GM12878 (cell line): ENCODE results near the gene SLC39A8.

Source experiments
- ASH2L ChIP-seq: fragments of 300-600, 200-600 bp; sonication (generic); IDR thresholded peaks from 2 replicates; pipeline ENCODE4 v1.6.1; 2017; ENCODE audit warnings: low read depth, mild to moderate bottlenecking, borderline replicate concordance
- BHLHE40 ChIP-seq, 2 experiments: fragments of 450-650 bp in 1 of 2; IDR thresholded peaks; 2 replicates each; pipeline ENCODE4 v1.6.1; 2011 to 2017; ENCODE audit warnings: low read depth in 2 of 2, borderline replicate concordance in 1 of 2, improper control_type of control experiment in 1 of 2, low read length in 1 of 2, mild to moderate bottlenecking in 1 of 2
- EP300 ChIP-seq, 2 experiments: fragments of 150-350 bp in 1 of 2; IDR thresholded peaks; 2 replicates each; pipeline ENCODE4 v1.6.1; 2011 to 2012; ENCODE audit warnings: low read depth in 2 of 2, low read length in 2 of 2, borderline replicate concordance in 1 of 2, improper control_type of control experiment in 1 of 2, inconsistent platforms in 1 of 2; ENCODE audit not compliant: control insufficient read depth in 1 of 2
- EZH2 ChIP-seq: IDR thresholded peaks from 2 replicates; pipeline ENCODE4 v1.6.1; 2012; ENCODE audit warnings: low read depth, mild to moderate bottlenecking, control low read depth, inconsistent platforms, low read length, borderline replicate concordance; ENCODE audit not compliant: control insufficient read depth
- NFIC ChIP-seq: IDR thresholded peaks from 2 replicates; pipeline ENCODE4 v1.6.1; 2012; ENCODE audit warnings: low read depth, mild to moderate bottlenecking, inconsistent platforms, low read length, moderate library complexity
- NFYB ChIP-seq: IDR thresholded peaks from 2 replicates; pipeline ENCODE4 v1.6.1; 2011; ENCODE audit warnings: low read depth, mild to moderate bottlenecking, low read length, improper control_type of control experiment, moderate library complexity; ENCODE audit not compliant: insufficient read depth
- PAX8 ChIP-seq: fragments of 450-650 bp; IDR thresholded peaks from 2 replicates; pipeline ENCODE4 v1.6.1; 2017; ENCODE audit warnings: mild to moderate bottlenecking, moderate library complexity
- POLR2A ChIP-seq: IDR thresholded peaks from 2 replicates; pipeline ENCODE4 v1.6.1; 2011; ENCODE audit warnings: low read depth, mild to moderate bottlenecking, low read length
- RAD21 ChIP-seq: IDR thresholded peaks from 2 replicates; pipeline ENCODE4 v1.6.1; 2011; ENCODE audit warnings: mild to moderate bottlenecking, low read depth, low read length, moderate library complexity; ENCODE audit not compliant: insufficient read depth
- SMAD1 ChIP-seq: fragments of 450-650 bp; IDR thresholded peaks from 2 replicates; pipeline ENCODE4 v1.6.1; 2018; ENCODE audit warnings: mild to moderate bottlenecking, low read depth; ENCODE audit not compliant: partially characterized antibody
- SRF ChIP-seq, 2 experiments: IDR thresholded peaks; 2 replicates each; pipeline ENCODE4 v1.6.1; 2011; ENCODE audit warnings: low read depth in 2 of 2, low read length in 2 of 2, mild to moderate bottlenecking in 1 of 2, moderate library complexity in 1 of 2
- YY1 ChIP-seq: IDR thresholded peaks from 2 replicates; pipeline ENCODE4 v1.6.1; 2011; ENCODE audit warnings: low read depth, mild to moderate bottlenecking, low read length
- TF ChIP-seq, protein P1 (sequence below), 3 experiments: IDR thresholded peaks in 2 of 3; conservative IDR thresholded peaks in 1 of 3; 2 replicates each; pipeline ENCODE4 v1.5.1; 2011; ENCODE audit warnings: low read depth in 3 of 3, low read length in 3 of 3, mild to moderate bottlenecking in 3 of 3, control low read depth in 2 of 3, moderate library complexity in 2 of 3, inconsistent platforms in 1 of 3, mixed read lengths in 1 of 3; ENCODE audit not compliant: control insufficient read depth in 2 of 3, insufficient read depth in 1 of 3; ENCODE audit errors: extremely low read depth in 1 of 3
- TF ChIP-seq, protein P2 (sequence below): IDR thresholded peaks from 2 replicates; pipeline ENCODE4 v1.6.1; 2012; ENCODE audit warnings: low read depth, low read length, improper control_type of control experiment

DNA sequence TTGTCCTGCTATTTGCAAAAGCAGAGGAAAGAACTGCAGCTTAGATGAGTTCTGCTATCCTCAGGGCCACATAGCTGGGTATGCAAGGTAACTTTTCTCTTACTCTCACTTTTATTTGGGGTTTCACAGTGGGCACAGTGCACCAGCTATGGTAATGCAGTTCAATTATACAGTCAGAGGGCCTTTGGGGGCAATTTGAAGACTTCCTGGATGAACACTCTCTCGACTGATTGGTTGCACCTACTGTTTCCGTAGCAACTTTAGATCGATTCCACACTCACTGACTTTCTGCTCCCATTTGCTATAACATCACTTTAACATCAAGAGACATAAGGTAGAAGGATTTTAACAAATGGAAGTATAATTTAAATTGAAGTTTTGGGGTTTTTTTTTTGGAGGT, 128.6 kb downstream of the SLC39A8 start:
- TF ChIP-seq BHLHE40 (IDR thresholded peaks at IDR 0.05; ENCODE audit: borderline replicate concordance in 1 of 2, low read depth in 2 of 2, low read length in 1 of 2) (no peak), POLR2A (no peak), YY1 (no peak), SMAD1 (no peak), RAD21 (no peak), EZH2 (no peak), NFYB (no peak), PAX8 (no peak), EP300 (IDR thresholded peaks at IDR 0.05; ENCODE audit: borderline replicate concordance in 1 of 2, control insufficient read depth in 1 of 2, low read depth in 2 of 2, low read length in 2 of 2) (no peak), ASH2L (no peak), NFIC (no peak), SRF (IDR thresholded peaks at IDR 0.05; ENCODE audit: low read depth in 2 of 2, low read length in 2 of 2) (no peak)
- TF ChIP-seq, protein P1, sequence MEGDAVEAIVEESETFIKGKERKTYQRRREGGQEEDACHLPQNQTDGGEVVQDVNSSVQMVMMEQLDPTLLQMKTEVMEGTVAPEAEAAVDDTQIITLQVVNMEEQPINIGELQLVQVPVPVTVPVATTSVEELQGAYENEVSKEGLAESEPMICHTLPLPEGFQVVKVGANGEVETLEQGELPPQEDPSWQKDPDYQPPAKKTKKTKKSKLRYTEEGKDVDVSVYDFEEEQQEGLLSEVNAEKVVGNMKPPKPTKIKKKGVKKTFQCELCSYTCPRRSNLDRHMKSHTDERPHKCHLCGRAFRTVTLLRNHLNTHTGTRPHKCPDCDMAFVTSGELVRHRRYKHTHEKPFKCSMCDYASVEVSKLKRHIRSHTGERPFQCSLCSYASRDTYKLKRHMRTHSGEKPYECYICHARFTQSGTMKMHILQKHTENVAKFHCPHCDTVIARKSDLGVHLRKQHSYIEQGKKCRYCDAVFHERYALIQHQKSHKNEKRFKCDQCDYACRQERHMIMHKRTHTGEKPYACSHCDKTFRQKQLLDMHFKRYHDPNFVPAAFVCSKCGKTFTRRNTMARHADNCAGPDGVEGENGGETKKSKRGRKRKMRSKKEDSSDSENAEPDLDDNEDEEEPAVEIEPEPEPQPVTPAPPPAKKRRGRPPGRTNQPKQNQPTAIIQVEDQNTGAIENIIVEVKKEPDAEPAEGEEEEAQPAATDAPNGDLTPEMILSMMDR (IDR thresholded peaks at IDR 0.05 in 2 of 3, conservative IDR thresholded peaks at IDR 0.05 in 1 of 3; ENCODE audit: control insufficient read depth in 2 of 3, extremely low read depth in 1 of 3, insufficient read depth in 1 of 3, low read depth in 3 of 3, low read length in 3 of 3), result no peak
- TF ChIP-seq, protein P2, sequence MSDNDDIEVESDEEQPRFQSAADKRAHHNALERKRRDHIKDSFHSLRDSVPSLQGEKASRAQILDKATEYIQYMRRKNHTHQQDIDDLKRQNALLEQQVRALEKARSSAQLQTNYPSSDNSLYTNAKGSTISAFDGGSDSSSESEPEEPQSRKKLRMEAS, result no peak
